HG02884 (cell line): ENCODE results near the gene DNASE1L1.
"Not testable (repeated sequence)": the region's sequence is repeated elsewhere in the genome, so short reads cannot be mapped to it uniquely, and the experiment has no call there.

Experiments used
- ATAC-seq: cut with Tn5 transposase; IDR thresholded peaks from one replicate; pipeline ENCODE4 v1.9.1; 2021; ENCODE audit warnings: mild to moderate bottlenecking, moderate library complexity; ENCODE audit not compliant: unreplicated experiment

DNASE1L1 gene

GRCh38 chrX:154408659-154409221, 314 bp downstream of the DNASE1L1 start:
- ATAC-seq: no peak

- ATAC-seq: no peak
Observed at GRCh38 chrX:154404625-154405192, 4.3 kb downstream of the DNASE1L1 start.

DNA sequence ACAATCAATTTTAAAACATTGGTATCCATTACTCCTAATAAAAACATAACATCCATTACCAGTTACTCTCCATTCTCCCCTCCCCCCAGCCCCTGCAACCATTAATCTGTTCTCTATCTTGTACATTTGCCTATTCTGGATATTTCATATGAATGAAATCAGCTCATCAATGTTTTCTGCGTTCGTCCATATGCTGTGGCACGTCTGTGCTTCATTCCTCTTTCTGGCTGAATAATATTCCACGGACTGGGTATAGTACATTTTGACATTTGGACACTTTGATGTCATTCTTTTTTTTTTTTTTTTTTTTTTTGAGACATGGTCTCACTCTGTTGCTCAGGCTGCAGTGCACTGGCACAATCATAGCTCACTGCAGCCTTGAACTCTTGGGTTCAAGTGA, 5.2 kb downstream of the DNASE1L1 start:
- ATAC-seq: no peak

DNA sequence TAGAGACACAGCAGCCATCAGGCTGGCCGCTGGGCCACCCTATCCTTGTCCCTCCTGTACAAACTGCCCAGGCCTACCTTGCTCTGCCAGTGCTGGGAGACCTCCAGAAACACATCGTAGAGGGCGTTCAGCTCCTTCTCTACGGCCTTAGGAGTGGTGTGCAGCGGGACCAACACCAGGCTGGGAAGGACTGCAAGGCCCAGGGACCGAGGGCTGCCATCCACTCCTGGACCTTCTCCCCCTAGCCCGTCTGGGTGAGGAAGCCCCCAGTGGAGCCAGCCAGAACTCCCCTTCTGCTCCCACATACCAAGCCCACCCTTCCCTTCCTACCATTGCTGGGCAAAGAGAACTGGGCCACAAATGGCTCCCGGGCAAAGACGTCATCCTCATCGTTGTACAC, 5.9 kb downstream of the DNASE1L1 start:
- ATAC-seq: no peak

GRCh38 chrX:154402622-154403127, 6.4 kb downstream of the DNASE1L1 start:
- no peak for ATAC-seq

DNA sequence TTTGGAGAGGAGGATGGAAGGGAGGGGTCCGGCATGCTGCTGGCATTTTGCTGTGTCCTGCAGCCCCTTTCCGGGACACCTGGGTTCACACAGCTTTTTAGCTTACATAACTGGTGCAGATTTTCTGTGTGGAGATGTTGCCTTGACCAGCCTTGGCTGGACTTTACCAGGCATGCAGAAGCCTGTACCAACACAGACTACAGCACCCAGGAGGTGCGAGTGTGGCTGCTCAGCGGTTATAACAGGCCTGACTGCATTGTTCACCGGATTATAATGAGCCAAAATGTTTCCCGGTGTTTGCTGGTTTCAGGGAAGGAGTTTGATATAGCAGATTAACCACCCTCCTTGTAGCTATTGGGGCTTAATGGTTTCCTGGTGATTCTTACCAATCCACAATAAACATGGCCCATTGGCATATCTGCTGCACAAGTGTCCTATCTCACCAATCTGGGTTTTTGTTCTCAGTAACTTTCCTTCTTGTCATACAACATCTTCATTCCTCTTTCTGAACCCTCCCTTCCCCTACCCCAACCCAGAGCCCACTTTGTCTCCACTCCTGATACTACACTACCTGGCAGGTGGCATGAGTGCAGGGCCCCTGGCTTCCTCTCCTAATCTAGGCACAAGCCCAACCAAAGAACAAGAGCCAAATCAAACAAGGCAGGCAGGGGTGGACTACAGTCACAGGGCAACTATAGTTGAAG, 7.0 kb downstream of the DNASE1L1 start:
- ATAC-seq: no peak

DNA sequence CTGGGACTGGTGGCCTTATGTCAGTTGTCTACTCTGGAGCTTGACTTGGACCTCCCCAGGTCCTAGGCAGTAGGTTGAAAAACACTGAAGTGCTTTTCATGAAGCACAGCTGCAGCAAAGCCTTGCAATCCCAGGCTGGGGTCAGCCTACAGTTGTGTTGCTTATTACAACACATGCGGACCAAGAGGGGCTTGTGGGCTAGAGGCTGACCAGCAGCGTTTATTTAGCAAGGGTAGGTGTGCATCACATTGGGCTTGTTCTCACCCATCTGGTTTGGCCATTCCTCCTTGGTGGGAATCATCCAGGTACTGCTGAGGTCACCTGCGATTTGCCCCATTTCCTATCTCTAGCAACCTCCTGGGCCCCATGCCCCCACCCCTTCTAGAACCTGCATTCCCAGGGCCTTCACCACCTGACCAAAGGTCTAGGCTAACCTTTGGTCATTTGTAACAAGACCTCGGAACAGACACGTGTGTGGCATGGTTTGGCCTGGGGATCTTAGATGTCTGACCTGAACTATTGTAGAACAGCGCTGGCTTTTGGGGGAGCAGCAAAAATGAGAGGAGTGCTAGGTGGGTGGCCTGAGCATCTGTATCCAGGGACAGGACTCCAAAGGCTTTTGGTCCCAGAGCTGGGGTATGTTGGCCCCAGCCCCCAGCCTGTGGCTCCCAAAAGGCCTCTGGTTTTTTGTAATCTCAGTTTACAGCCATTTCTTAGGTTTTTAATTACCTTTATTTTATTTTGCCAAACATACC, 7.8 kb downstream of the DNASE1L1 start:
- ATAC-seq: no peak

GRCh38 chrX:154400369-154400817, 8.7 kb downstream of the DNASE1L1 start:
- ATAC-seq: not testable (repeated sequence)

GRCh38 chrX:154399527-154400368, 9.3 kb downstream of the DNASE1L1 start:
- ATAC-seq: no peak

DNA sequence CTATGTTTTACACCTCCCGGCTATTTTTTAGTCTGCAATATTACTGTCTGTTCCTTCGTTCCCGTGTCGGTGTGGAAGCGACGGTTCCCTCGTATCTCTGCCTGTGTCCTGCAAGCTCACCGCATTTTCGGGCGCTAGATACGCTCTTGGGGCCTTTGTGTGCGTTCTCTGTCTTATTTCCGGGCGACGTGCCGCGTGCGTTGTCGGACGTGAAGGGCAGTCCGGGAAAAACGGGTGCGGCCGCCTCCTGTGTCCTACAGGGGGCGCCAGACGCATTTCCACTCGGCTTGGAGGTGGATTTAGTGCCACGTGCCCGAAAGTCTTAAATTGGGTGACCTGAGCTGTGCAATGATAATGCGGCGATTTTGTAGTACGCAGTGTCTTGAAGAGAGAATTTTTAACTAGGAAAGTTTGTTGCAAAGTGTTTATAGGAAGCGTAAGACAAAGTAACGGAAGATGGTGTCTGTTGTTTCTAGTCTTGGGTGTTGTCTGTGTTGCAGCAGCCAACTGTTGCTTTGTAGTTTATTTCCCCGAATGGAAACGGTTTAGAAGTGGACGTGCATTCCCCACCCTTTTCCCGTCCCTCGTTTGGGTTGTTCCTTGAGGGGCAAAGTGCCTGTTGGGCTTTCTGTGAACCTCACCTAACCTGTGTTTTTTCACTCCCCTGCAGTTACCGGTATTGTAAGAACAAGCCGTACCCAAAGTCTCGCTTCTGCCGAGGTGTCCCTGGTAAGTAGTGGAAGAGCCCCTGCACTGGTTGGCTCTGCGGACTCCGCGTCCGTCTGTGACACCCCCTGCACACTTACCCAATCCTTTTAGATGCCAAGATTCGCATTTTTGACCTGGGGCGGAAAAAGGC, 10.2 kb downstream of the DNASE1L1 start:
- ATAC-seq: no peak

DNA sequence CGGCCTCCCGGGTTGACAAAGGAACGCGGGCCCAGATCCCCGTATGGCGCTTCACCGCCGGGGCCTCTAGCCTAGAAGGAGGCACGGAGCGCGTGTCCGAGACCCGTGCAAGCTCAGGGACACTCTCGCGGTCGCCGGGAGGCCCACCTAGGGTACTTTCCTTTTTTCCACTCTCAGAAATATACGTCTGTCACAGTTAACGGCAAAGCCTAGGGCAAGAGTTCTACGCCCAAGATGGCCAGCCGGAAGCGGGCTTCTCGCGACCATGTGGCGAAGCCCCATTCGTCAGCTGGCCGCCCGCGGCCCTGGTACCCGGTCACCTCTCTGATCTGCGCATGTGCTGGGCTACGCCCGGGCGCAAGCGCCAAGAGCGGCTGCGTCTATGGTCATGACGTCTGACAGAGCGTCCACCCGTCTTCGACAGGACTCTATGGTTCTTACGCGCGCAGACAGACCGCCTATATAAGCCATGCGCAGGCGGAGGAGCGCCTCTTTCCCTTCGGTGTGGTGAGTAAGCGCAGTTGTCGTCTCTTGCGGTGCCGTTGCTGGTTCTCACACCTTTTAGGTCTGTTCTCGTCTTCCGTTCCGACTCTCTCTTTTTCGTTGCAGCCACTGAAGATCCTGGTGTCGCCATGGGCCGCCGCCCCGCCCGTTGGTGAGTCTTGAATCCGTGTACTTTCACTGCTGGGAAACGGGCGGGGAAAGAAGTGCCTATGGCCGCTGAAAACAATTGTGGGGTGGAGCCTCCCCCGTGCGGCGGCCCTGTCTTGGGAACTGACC, 11.0 kb downstream of the DNASE1L1 start, which contains the start of gene RPL10:
Gene RPL10, plus strand, starts transcription at position 490 of the 780 bp plus-strand sequence. Its CDS starts 143 bp downstream, at position 633.
- peak; percentile 68 for ATAC-seq

DNA sequence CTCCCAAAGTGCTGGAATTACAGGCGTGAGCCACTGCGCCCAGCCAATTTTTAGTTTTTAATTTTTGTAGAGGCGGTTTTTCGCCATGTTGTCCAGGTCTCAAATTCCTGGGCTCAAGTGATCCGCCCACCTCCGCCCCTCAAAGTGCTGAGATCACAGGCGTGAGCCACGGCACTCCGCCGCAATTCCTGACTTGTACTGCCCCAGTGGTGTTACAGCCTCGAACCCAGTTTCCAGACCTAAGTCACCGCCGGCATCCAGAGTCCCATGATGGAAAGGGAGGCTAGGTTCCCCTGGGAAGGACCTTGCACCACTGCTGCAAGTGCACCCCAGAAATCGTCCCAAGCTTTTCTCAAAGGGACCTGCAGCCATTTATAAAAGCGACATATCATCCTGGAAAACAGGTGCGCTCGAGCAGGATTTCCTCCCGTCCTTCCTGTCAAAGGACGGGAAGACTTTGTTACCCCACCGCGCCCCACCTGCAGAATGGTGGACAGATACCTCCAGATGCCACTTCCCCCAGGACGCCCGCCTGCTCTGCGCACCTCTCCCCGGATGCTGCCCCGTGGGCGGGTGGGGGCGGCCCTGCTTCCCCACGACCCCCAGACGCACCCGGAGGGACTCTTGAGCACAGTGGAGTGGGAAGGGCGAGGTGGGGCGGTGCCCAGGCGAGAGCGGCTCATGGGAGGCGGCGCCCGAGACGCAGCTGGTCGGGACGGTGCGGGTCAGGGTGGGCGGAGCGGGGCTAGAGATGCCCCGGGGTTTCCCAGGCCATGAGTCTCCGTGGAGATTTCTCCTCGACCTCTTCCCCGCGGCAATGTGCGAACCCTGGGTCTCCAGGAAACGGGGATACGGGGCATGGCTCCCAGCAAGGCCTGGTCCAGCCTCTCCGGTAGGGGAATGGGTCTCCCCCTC, 11.8 kb downstream of the DNASE1L1 start:
- ATAC-seq: peak; percentile 44

GRCh38 chrX:154396363-154396762, 12.7 kb downstream of the DNASE1L1 start:
- not testable (repeated sequence) for ATAC-seq

GRCh38 chrX:154389812-154390747, 19.0 kb downstream of the DNASE1L1 start:
- peak; percentile 61 for ATAC-seq

- ATAC-seq: not testable (repeated sequence)
Observed at GRCh38 chrX:154388649-154389048, 20.4 kb downstream of the DNASE1L1 start.

- not testable (repeated sequence) for ATAC-seq
Observed at GRCh38 chrX:154388094-154388493, 21.0 kb downstream of the DNASE1L1 start.
